Measurements from ENCODE around the gene CUL4B.

DNA sequence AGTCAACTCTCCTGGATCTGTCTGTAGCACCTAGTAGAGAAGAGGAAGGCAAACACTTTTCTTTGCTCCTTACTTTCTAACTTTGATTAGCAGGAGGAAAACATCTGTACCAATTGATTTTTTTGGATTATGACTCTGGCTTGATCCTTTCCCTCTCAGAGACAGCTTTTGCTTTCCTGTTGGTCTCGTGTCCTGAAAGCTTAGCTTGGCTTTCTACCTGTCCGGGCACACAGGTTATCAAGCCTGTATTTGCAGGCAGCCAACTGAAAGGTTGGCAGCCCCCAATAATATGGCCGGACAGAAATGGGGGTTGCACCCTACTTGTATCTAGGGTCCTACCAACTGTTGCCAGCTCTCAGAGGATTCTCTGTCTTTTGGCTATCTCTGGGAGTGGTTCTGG is 48.5 kb downstream of the CUL4B start:
- TF ChIP-seq, protein P1, sequence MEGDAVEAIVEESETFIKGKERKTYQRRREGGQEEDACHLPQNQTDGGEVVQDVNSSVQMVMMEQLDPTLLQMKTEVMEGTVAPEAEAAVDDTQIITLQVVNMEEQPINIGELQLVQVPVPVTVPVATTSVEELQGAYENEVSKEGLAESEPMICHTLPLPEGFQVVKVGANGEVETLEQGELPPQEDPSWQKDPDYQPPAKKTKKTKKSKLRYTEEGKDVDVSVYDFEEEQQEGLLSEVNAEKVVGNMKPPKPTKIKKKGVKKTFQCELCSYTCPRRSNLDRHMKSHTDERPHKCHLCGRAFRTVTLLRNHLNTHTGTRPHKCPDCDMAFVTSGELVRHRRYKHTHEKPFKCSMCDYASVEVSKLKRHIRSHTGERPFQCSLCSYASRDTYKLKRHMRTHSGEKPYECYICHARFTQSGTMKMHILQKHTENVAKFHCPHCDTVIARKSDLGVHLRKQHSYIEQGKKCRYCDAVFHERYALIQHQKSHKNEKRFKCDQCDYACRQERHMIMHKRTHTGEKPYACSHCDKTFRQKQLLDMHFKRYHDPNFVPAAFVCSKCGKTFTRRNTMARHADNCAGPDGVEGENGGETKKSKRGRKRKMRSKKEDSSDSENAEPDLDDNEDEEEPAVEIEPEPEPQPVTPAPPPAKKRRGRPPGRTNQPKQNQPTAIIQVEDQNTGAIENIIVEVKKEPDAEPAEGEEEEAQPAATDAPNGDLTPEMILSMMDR (IDR thresholded peaks at IDR 0.05): no peak
- no peak for TF ChIP-seq ZFX (IDR thresholded peaks at IDR 0.05; ENCODE audit: borderline replicate concordance)

Data from 22Rv1 (cell line).